ENCODE data around the gene HABP4.

HABP4 gene

GRCh38 chr9:96418920-96419690 is 30.9 kb upstream of the HABP4 start:
- no peaks in the 10 kb centered on the region for H3K27me3 ChIP-seq (ENCODE audit: control insufficient read depth in 1 of 2, insufficient read depth in 2 of 2, low read length in 2 of 2)
- H3K4me1 ChIP-seq (ENCODE audit: control insufficient read depth, insufficient read depth, low read length): peaks cover 19% of the 10 kb centered on the region
- H3K4me3 ChIP-seq (ENCODE audit: low read length in 2 of 2): peak overlapping the region; percentile 79 to 83
- H3K9ac ChIP-seq (ENCODE audit: low read length in 2 of 2): peak overlapping the region; percentile 79 to 90
- H3K36me3 ChIP-seq (ENCODE audit: control insufficient read depth in 2 of 2, insufficient read depth in 2 of 2, low read length in 2 of 2): no peaks in the 10 kb centered on the region
- H3K27ac ChIP-seq (ENCODE audit: low read length): peak overlapping the region; percentile 95
- H3K9me3 ChIP-seq (ENCODE audit: control insufficient read depth in 2 of 2, low read length in 2 of 2): no peaks in the 10 kb centered on the region

GRCh38 chr9:96419691-96419969 is 30.3 kb upstream of the HABP4 start:
- H3K4me3 ChIP-seq (ENCODE audit: low read length in 2 of 2): peak overlapping the region; percentile 79 to 83
- no peaks in the 10 kb centered on the region for H3K27me3 ChIP-seq (ENCODE audit: control insufficient read depth in 1 of 2, insufficient read depth in 2 of 2, low read length in 2 of 2)
- peak overlapping the region; percentile 64 to 79 for H3K9ac ChIP-seq (ENCODE audit: low read length in 2 of 2)
- H3K4me1 ChIP-seq (ENCODE audit: control insufficient read depth, insufficient read depth, low read length): peaks cover 19% of the 10 kb centered on the region
- peak overlapping the region; percentile 95 for H3K27ac ChIP-seq (ENCODE audit: low read length)
- H3K9me3 ChIP-seq (ENCODE audit: control insufficient read depth in 2 of 2, low read length in 2 of 2): no peaks in the 10 kb centered on the region
- no peaks in the 10 kb centered on the region for H3K36me3 ChIP-seq (ENCODE audit: control insufficient read depth in 2 of 2, insufficient read depth in 2 of 2, low read length in 2 of 2)

GRCh38 chr9:96420468-96421219 is 29.3 kb upstream of the HABP4 start:
- Histone ChIP-seq H3K27ac (ENCODE audit: low read length) (peak overlapping the region; percentile 95), H3K9me3 (ENCODE audit: control insufficient read depth in 2 of 2, low read length in 2 of 2) (no peaks in the 10 kb centered on the region), H3K36me3 (ENCODE audit: control insufficient read depth in 2 of 2, insufficient read depth in 2 of 2, low read length in 2 of 2) (no peaks in the 10 kb centered on the region), H3K9ac (ENCODE audit: low read length in 2 of 2) (peak overlapping the region in 1 of 2 donors; percentile 43), H3K27me3 (ENCODE audit: control insufficient read depth in 1 of 2, insufficient read depth in 2 of 2, low read length in 2 of 2) (no peaks in the 10 kb centered on the region), H3K4me3 (ENCODE audit: low read length in 2 of 2) (no peak overlapping the region), H3K4me1 (ENCODE audit: control insufficient read depth, insufficient read depth, low read length) (peaks cover 19% of the 10 kb centered on the region)

- H3K4me1 ChIP-seq (ENCODE audit: control insufficient read depth, insufficient read depth, low read length): peaks cover 9% of the 10 kb centered on the region
- H3K4me3 ChIP-seq (ENCODE audit: low read length in 2 of 2): no peak overlapping the region
- no peaks in the 10 kb centered on the region for H3K27me3 ChIP-seq (ENCODE audit: control insufficient read depth in 1 of 2, insufficient read depth in 2 of 2, low read length in 2 of 2)
- H3K36me3 ChIP-seq (ENCODE audit: control insufficient read depth in 2 of 2, insufficient read depth in 2 of 2, low read length in 2 of 2): no peaks in the 10 kb centered on the region
- H3K27ac ChIP-seq (ENCODE audit: low read length): no peak overlapping the region
- H3K9me3 ChIP-seq (ENCODE audit: control insufficient read depth in 2 of 2, low read length in 2 of 2): no peaks in the 10 kb centered on the region
- H3K9ac ChIP-seq (ENCODE audit: low read length in 2 of 2): no peak overlapping the region
Observed at GRCh38 chr9:96423322-96423984, 26.5 kb upstream of the HABP4 start.

GRCh38 chr9:96423985-96424336 is 26.0 kb upstream of the HABP4 start:
- no peak overlapping the region for H3K4me3 ChIP-seq (ENCODE audit: low read length in 2 of 2)
- H3K9ac ChIP-seq (ENCODE audit: low read length in 2 of 2): no peak overlapping the region
- no peaks in the 10 kb centered on the region for H3K27me3 ChIP-seq (ENCODE audit: control insufficient read depth in 1 of 2, insufficient read depth in 2 of 2, low read length in 2 of 2)
- no peaks in the 10 kb centered on the region for H3K36me3 ChIP-seq (ENCODE audit: control insufficient read depth in 2 of 2, insufficient read depth in 2 of 2, low read length in 2 of 2)
- peaks cover 9% of the 10 kb centered on the region for H3K4me1 ChIP-seq (ENCODE audit: control insufficient read depth, insufficient read depth, low read length)
- no peaks in the 10 kb centered on the region for H3K9me3 ChIP-seq (ENCODE audit: control insufficient read depth in 2 of 2, low read length in 2 of 2)
- H3K27ac ChIP-seq (ENCODE audit: low read length): no peak overlapping the region

- Histone ChIP-seq H3K9ac (ENCODE audit: low read length in 2 of 2) (no peak overlapping the region), H3K36me3 (ENCODE audit: control insufficient read depth in 2 of 2, insufficient read depth in 2 of 2, low read length in 2 of 2) (no peaks in the 10 kb centered on the region), H3K27me3 (ENCODE audit: control insufficient read depth in 1 of 2, insufficient read depth in 2 of 2, low read length in 2 of 2) (no peaks in the 10 kb centered on the region), H3K9me3 (ENCODE audit: control insufficient read depth in 2 of 2, low read length in 2 of 2) (no peaks in the 10 kb centered on the region), H3K4me3 (ENCODE audit: low read length in 2 of 2) (no peak overlapping the region), H3K4me1 (ENCODE audit: control insufficient read depth, insufficient read depth, low read length) (peaks cover 5% of the 10 kb centered on the region), H3K27ac (ENCODE audit: low read length) (no peak overlapping the region)
Observed at GRCh38 chr9:96425500-96426169, 24.3 kb upstream of the HABP4 start.

- H3K4me1 ChIP-seq (ENCODE audit: control insufficient read depth, insufficient read depth, low read length): no peaks in the 10 kb centered on the region
- H3K9me3 ChIP-seq (ENCODE audit: control insufficient read depth in 2 of 2, low read length in 2 of 2): no peaks in the 10 kb centered on the region
- H3K4me3 ChIP-seq (ENCODE audit: low read length in 2 of 2): no peak overlapping the region
- H3K9ac ChIP-seq (ENCODE audit: low read length in 2 of 2): no peak overlapping the region
- no peaks in the 10 kb centered on the region for H3K36me3 ChIP-seq (ENCODE audit: control insufficient read depth in 2 of 2, insufficient read depth in 2 of 2, low read length in 2 of 2)
- H3K27ac ChIP-seq (ENCODE audit: low read length): no peak overlapping the region
- H3K27me3 ChIP-seq (ENCODE audit: control insufficient read depth in 1 of 2, insufficient read depth in 2 of 2, low read length in 2 of 2): no peaks in the 10 kb centered on the region
Observed at GRCh38 chr9:96429732-96430131, 20.2 kb upstream of the HABP4 start.

- Histone ChIP-seq H3K4me1 (ENCODE audit: control insufficient read depth, insufficient read depth, low read length) (no peaks in the 10 kb centered on the region), H3K9me3 (ENCODE audit: control insufficient read depth in 2 of 2, low read length in 2 of 2) (no peaks in the 10 kb centered on the region), H3K27ac (ENCODE audit: low read length) (no peak overlapping the region), H3K4me3 (ENCODE audit: low read length in 2 of 2) (no peak overlapping the region), H3K9ac (ENCODE audit: low read length in 2 of 2) (no peak overlapping the region), H3K27me3 (ENCODE audit: control insufficient read depth in 1 of 2, insufficient read depth in 2 of 2, low read length in 2 of 2) (no peaks in the 10 kb centered on the region), H3K36me3 (ENCODE audit: control insufficient read depth in 2 of 2, insufficient read depth in 2 of 2, low read length in 2 of 2) (no peaks in the 10 kb centered on the region)
Observed at GRCh38 chr9:96430377-96430776, 19.6 kb upstream of the HABP4 start.

- H3K9me3 ChIP-seq (ENCODE audit: control insufficient read depth in 2 of 2, low read length in 2 of 2): no peaks in the 10 kb centered on the region
Observed at GRCh38 chr9:96435345-96435744, 14.6 kb upstream of the HABP4 start.

GRCh38 chr9:96436063-96436455 is 13.9 kb upstream of the HABP4 start:
- Histone ChIP-seq H3K9ac (ENCODE audit: low read length in 2 of 2) (no peak overlapping the region), H3K4me3 (ENCODE audit: low read length in 2 of 2) (no peak overlapping the region), H3K27me3 (ENCODE audit: control insufficient read depth in 1 of 2, insufficient read depth in 2 of 2, low read length in 2 of 2) (no peaks in the 10 kb centered on the region), H3K36me3 (ENCODE audit: control insufficient read depth in 2 of 2, insufficient read depth in 2 of 2, low read length in 2 of 2) (no peaks in the 10 kb centered on the region), H3K9me3 (ENCODE audit: control insufficient read depth in 2 of 2, low read length in 2 of 2) (no peaks in the 10 kb centered on the region), H3K4me1 (ENCODE audit: control insufficient read depth, insufficient read depth, low read length) (no peaks in the 10 kb centered on the region), H3K27ac (ENCODE audit: low read length) (no peak overlapping the region)

More at GRCh38 chr9:96435345-96435744, 14.6 kb upstream of the HABP4 start:
- Histone ChIP-seq H3K4me3 (ENCODE audit: low read length in 2 of 2) (no peak overlapping the region), H3K4me1 (ENCODE audit: control insufficient read depth, insufficient read depth, low read length) (no peaks in the 10 kb centered on the region), H3K9ac (ENCODE audit: low read length in 2 of 2) (no peak overlapping the region), H3K36me3 (ENCODE audit: control insufficient read depth in 2 of 2, insufficient read depth in 2 of 2, low read length in 2 of 2) (no peaks in the 10 kb centered on the region), H3K27me3 (ENCODE audit: control insufficient read depth in 1 of 2, insufficient read depth in 2 of 2, low read length in 2 of 2) (no peaks in the 10 kb centered on the region), H3K27ac (ENCODE audit: low read length) (no peak overlapping the region)
